Mammary microvascular endothelial cell (primary cell): Measurements from ENCODE around the gene LEPROT. TPM values are rescaled to one million over a fixed set of nuclear protein-coding genes. Genes with fewer than 3 reads are reported as not detected.

Source experiments
- total RNA-seq: library from RNA; depleted of rRNA; stranded (reverse); fragments of >200 nt; gene quantifications from 2 replicates; pipeline ENCODE4 v1.2.3, GENCODE V29; 2015

LEPROT gene
- 45.9 and 48.4 TPM in 2 replicates for total RNA-seq

GRCh38 chr1:65420590-65421350 is at the start of gene LEPROT, which contains the start of gene LEPR:
Gene LEPROT (plus strand): TSS chr1:65420668. CDS start chr1:65420725, 57 bp downstream.
Gene LEPR (plus strand): TSS chr1:65420668. CDS start chr1:65565566, 144,898 bp downstream.

Other genes with a start within 250 kb of the LEPROT start
- gene DNAJC6, start 111.1 kb upstream of the LEPROT start, total RNA-seq = 3.2 and 4.1 TPM in 2 replicates
- gene LEPR, start within 50 bp of the LEPROT start, total RNA-seq = 5.5 and 5.7 TPM in 2 replicates